Glomerular visceral epithelial cell (primary cell): Measurements from ENCODE around the gene CUBN.

Experiments used
- DNase-seq: peaks from one replicate; pipeline ENCODE4 v3.0.0-alpha.2; 2016; ENCODE audit errors: extremely low spot score

CUBN gene

DNA sequence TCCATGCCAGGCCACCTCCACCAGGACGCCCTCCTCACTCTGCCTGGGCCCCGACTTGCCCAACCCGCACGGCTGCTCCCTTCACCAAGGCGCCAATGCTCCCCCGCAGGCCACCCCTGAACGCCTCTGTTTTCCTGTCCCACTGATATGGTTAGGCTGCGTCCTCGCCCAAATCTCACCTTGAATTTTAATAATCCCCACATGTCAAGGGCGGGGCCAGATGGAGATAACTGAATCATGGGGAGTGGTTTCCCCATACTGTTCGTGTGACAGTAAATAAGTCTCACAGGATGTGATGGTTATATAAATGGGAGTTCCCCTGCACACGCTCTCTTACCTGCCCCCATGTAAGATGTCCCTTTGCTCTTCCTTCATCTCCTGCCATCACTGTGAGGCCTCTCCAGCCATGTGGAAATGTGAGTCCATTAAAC, 342.2 kb downstream of the CUBN start:
- no peak for DNase-seq

GRCh38 chr10:16780338-16780880, 349.2 kb downstream of the CUBN start:
- DNase-seq, result no peak

DNA sequence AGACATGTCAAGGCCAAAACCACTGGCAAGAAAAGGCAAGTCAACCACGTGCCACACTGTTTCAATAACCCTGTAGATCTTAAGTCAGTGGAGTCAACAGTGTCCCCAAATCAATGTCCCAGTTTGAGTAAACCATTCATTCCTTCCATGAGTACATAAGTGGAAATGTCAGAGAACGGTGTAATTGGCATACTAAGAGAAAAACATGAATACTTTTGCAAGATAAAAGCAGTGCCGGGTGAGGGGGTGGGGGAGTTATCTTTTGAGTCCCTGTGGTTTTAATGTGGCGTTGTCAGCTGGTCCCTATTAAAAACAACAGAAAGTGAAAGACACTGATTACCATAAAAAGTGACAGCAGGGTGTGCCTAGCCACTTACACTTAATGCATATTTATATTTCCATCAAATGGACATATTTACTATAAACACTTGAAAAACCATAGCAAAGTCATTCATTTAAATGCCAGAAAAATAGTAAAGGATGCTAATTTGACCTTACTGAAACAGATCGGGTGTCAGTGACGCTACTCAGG, 350.2 kb downstream of the CUBN start:
- DNase-seq, result no peak

- DNase-seq, result peak; percentile 49
These were observed 351.9 kb downstream of the CUBN start for GRCh38 chr10:16777473-16778370.

DNA sequence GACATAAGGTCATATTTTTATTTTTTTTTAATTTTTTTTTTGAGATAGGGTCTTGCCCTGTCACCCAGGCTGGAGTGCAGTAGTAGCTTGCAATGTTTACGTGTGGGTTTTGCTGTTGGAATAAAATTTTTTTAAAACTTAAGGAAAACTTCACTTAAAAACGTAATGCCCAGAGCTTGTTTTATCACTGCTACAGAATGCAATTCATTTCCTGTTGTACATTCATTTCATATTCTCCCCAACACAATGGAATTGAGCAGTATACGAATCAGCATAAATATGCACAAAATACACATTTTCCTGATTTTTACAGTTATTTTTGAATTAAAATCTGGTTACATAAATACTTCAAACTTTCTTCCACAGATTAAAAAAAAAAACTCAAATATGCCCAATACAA, 352.7 kb downstream of the CUBN start:
- DNase-seq, result no peak
